ENCODE measurements around the gene ANKRD66.

GRCh38 chr6:46756469-46757213, 9.9 kb downstream of the ANKRD66 start:
- TF ChIP-seq CTCF (IDR thresholded peaks at IDR 0.05; ENCODE audit: insufficient read depth, low read length) (no peak), GABPA (IDR thresholded peaks at IDR 0.05; ENCODE audit: low read depth) (no peak), POLR2AphosphoS5 (IDR thresholded peaks at IDR 0.05; ENCODE audit: low read depth) (no peak), REST (IDR thresholded peaks at IDR 0.05; ENCODE audit: insufficient replicate concordance, low read depth) (no peak)
